SH-SY5Y (cell line): Measurements from ENCODE around the gene HSPA12B.

Experiments
- GATA2 ChIP-seq: IDR thresholded peaks from 2 replicates; pipeline ENCODE4 v1.6.1; 2011; ENCODE audit warnings: mild to moderate bottlenecking, low read depth, low read length
- GATA3 ChIP-seq: IDR thresholded peaks from 2 replicates; pipeline ENCODE4 v1.6.1; 2011; ENCODE audit warnings: low read depth, mild to moderate bottlenecking, low read length, moderate library complexity

DNA sequence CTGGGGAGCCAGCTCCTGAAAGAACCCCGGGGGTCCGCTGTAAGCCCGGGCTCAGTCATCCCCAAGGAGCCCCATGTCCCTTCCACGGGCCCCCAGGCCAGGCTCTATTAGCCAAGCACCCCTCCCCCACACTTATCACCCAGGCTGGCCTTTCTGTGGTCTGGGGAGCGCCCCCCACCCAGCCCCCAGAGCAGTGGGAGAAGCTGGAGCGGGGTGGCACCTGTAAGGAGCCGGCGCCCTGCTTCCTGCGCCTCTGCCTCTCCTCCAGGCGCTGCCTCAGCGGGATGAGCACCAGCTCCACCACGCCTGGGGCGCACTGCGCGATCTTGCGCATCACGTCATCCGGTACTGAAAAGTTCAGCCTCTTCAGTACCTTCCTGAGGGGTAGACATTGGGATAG is 46.5 kb downstream of the HSPA12B start:
- TF ChIP-seq GATA2, result no peak
- no peak for TF ChIP-seq GATA3
